SK-N-SH treated with all-trans-retinoic acid at 6 μM for 48 hours (cell line): ENCODE data around the gene COL16A1.

Experiments used
- ATAC-seq: fragments of 200-7000 bp; cut with Tn5 transposase; 3 replicates; pipeline ENCODE4 v1.9.1; 2020; ENCODE audit warnings: mild to moderate bottlenecking, moderate library complexity
- ARNTL ChIP-seq: fragments of 450-650 bp; formaldehyde crosslinking; IDR thresholded peaks from 2 replicates; pipeline ENCODE4 v1.5.0; 2020; ENCODE audit warnings: low read depth, mild to moderate bottlenecking, moderate library complexity, borderline replicate concordance
- BACH2 ChIP-seq: fragments of 250-450 bp; sonication (Bioruptor Pico); IDR thresholded peaks from 2 replicates; pipeline ENCODE4 v1.9.0; 2021; ENCODE audit warnings: mild to moderate bottlenecking, borderline replicate concordance
- CREB5 ChIP-seq: fragments of 250-450 bp; sonication (Bioruptor Pico); IDR thresholded peaks from 2 replicates; pipeline ENCODE4 v1.5.1; 2020; ENCODE audit warnings: low read depth, mild to moderate bottlenecking, moderate library complexity
- CSDC2 ChIP-seq: fragments of 250-450 bp; sonication (Bioruptor Pico); IDR thresholded peaks from 2 replicates; pipeline ENCODE4 v1.5.0; 2020; ENCODE audit warnings: mild to moderate bottlenecking, moderate library complexity
- CSRNP3 ChIP-seq: fragments of 250-450 bp; sonication (Bioruptor Pico); IDR thresholded peaks from 2 replicates; pipeline ENCODE4 v1.5.1; 2021; ENCODE audit warnings: mild to moderate bottlenecking, moderate library complexity
- ESRRG ChIP-seq: fragments of 250-450 bp; sonication (Bioruptor Pico); IDR thresholded peaks from 2 replicates; pipeline ENCODE4 v1.6.1; 2021; ENCODE audit warnings: mild to moderate bottlenecking
- GLIS3 ChIP-seq: fragments of 250-450 bp; sonication (Bioruptor Pico); IDR thresholded peaks from 2 replicates; pipeline ENCODE4 v1.5.0; 2020; ENCODE audit warnings: mild to moderate bottlenecking, moderate library complexity
- ISL1 ChIP-seq: fragments of 250-450 bp; sonication (Bioruptor Pico); IDR thresholded peaks from 2 replicates; pipeline ENCODE4 v2.1.2; 2022; ENCODE audit warnings: mild to moderate bottlenecking, moderate library complexity
- OSR1 ChIP-seq: fragments of 250-450 bp; sonication (Bioruptor Pico); IDR thresholded peaks from 2 replicates; pipeline ENCODE4 v1.8.0; 2022; ENCODE audit warnings: moderate library complexity, mild to moderate bottlenecking, inconsistent platforms
- PATZ1 ChIP-seq: fragments of 250-450 bp; sonication (Bioruptor Pico); IDR thresholded peaks from 2 replicates; pipeline ENCODE4 v1.8.0; 2020; ENCODE audit warnings: mild to moderate bottlenecking, moderate library complexity, borderline replicate concordance
- PPARA ChIP-seq: fragments of 250-450 bp; sonication (Bioruptor Pico); IDR thresholded peaks from 2 replicates; pipeline ENCODE4 v1.5.0; 2020; ENCODE audit warnings: mild to moderate bottlenecking, borderline replicate concordance
- RARB ChIP-seq: fragments of 250-450 bp; sonication (Bioruptor Pico); IDR thresholded peaks from 2 replicates; pipeline ENCODE4 v1.8.0; 2021; ENCODE audit warnings: mild to moderate bottlenecking, moderate library complexity
- SNAI2 ChIP-seq: fragments of 250-450 bp; sonication (Bioruptor Pico); IDR thresholded peaks from 2 replicates; pipeline ENCODE4 v1.5.0; 2020; ENCODE audit warnings: mild to moderate bottlenecking, moderate library complexity
- TOX ChIP-seq: fragments of 250-450 bp; sonication (Bioruptor Pico); IDR thresholded peaks from 2 replicates; pipeline ENCODE4 v1.8.0; 2021; ENCODE audit warnings: mild to moderate bottlenecking, moderate library complexity, borderline replicate concordance
- TSHZ2 ChIP-seq: fragments of 250-450 bp; sonication (Bioruptor Pico); IDR thresholded peaks from 2 replicates; pipeline ENCODE4 v1.5.0; 2020; ENCODE audit warnings: mild to moderate bottlenecking, moderate library complexity
- ZFP3 ChIP-seq: fragments of 250-450 bp; sonication (Bioruptor Pico); IDR thresholded peaks from 2 replicates; pipeline ENCODE4 v1.5.0; 2020; ENCODE audit warnings: mild to moderate bottlenecking, moderate library complexity
- ZNF565 ChIP-seq: fragments of 450-650 bp; formaldehyde crosslinking; conservative IDR thresholded peaks from 2 replicates; pipeline ENCODE4 v1.5.0; 2020; ENCODE audit warnings: low read depth, mild to moderate bottlenecking, moderate library complexity
- ZNF70 ChIP-seq: fragments of 450-650 bp; formaldehyde crosslinking; IDR thresholded peaks from 2 replicates; pipeline ENCODE4 v1.5.0; 2020; ENCODE audit warnings: mild to moderate bottlenecking, moderate library complexity

Gene COL16A1

GRCh38 chr1:31691446-31691845 is 12.4 kb downstream of the COL16A1 start (continued):
- TF ChIP-seq PATZ1 (CRISPR knock-in tag): no peak
- no peak for TF ChIP-seq OSR1 (CRISPR knock-in tag)
- TF ChIP-seq TSHZ2 (CRISPR knock-in tag): no peak
- TF ChIP-seq BACH2 (CRISPR knock-in tag): no peak
- TF ChIP-seq ESRRG (CRISPR knock-in tag): no peak

GRCh38 chr1:31690921-31691320 is 12.9 kb downstream of the COL16A1 start:
- ATAC-seq: no peak
- TF ChIP-seq ZNF565 (no peak), OSR1 (CRISPR knock-in tag) (no peak), SNAI2 (no peak)

- TF ChIP-seq CREB5 (CRISPR knock-in tag): no peak
- TF ChIP-seq GLIS3 (CRISPR knock-in tag): no peak
- no peak for TF ChIP-seq TOX (CRISPR knock-in tag)
- TF ChIP-seq, all 23 proteins: peak for 0
- ATAC-seq: peak; percentile 89
These were observed 14.0 kb downstream of the COL16A1 start for GRCh38 chr1:31689854-31690253.

GRCh38 chr1:31689379-31689778 is 14.4 kb downstream of the COL16A1 start:
- TF ChIP-seq ZFP3 (CRISPR knock-in tag): no peak
- no peak for TF ChIP-seq TOX (CRISPR knock-in tag)
- no peak for TF ChIP-seq CSRNP3 (CRISPR knock-in tag)
- no peak for TF ChIP-seq ISL1 (CRISPR knock-in tag)
- TF ChIP-seq RARB (CRISPR knock-in tag): no peak
- TF ChIP-seq ZNF565: no peak
- no peak for TF ChIP-seq BACH2 (CRISPR knock-in tag)
- ATAC-seq: no peak; the same call in 2 of the 3 replicates

GRCh38 chr1:31688233-31688918 is 15.4 kb downstream of the COL16A1 start:
- no peak for TF ChIP-seq PPARA
- TF ChIP-seq, all 23 proteins: peak for 0
- ATAC-seq: no peak

- no peak for ATAC-seq
- no peak for TF ChIP-seq BACH2 (CRISPR knock-in tag)
- no peak for TF ChIP-seq ARNTL
- TF ChIP-seq OSR1 (CRISPR knock-in tag): no peak
- TF ChIP-seq ISL1 (CRISPR knock-in tag): no peak
- no peak for TF ChIP-seq ZNF70 (CRISPR knock-in tag)
- no peak for TF ChIP-seq ZNF565
- no peak for TF ChIP-seq PPARA
- TF ChIP-seq TSHZ2 (CRISPR knock-in tag): no peak
- no peak for TF ChIP-seq CSDC2 (CRISPR knock-in tag)
- TF ChIP-seq CREB5 (CRISPR knock-in tag): no peak
These were observed 16.2 kb downstream of the COL16A1 start for GRCh38 chr1:31687601-31688000.
